A549 (cell line): Measurements from ENCODE around the gene MAP1S. TPM values are rescaled to one million over a fixed set of nuclear protein-coding genes. Genes with fewer than 3 reads are reported as not detected.
A peak's percentile ranks its signal among the peaks of the same experiment; 100 is the strongest.

Experiments used
- ATAC-seq, 2 experiments: fragments of 200-7000 bp in 1 of 2; fragments of >200 bp in 1 of 2; cut with Nextera tagmentation in 1 of 2; cut with Tn5 transposase in 1 of 2; 3 replicates each; pipeline versions ENCODE4 v1.8.0 to v1.9.1; 2018 to 2020; ENCODE audit warnings: mild to moderate bottlenecking in 1 of 2, moderate library complexity in 1 of 2
- CTCF ChIA-PET: fragments of 300-600 bp; sonication (Branson Sonifier 250); formaldehyde crosslinking; extraction: SDS; loops from one replicate; lab custom pipeline; 2021; ENCODE audit warnings: antibody characterized with exemption, inconsistent platforms; lab: Yijun Ruan, JAX
- POLR2A ChIA-PET: fragments of 350-600 bp; formaldehyde crosslinking; extraction: SDS; loops from one replicate; lab custom pipeline; 2021; ENCODE audit warnings: antibody characterized with exemption, inconsistent platforms; lab: Yijun Ruan, JAX
- DNase-seq, 2 experiments: peaks; one replicate each; pipeline versions ENCODE4 v3.0.0 to v3.0.0-alpha.2; 2011 to 2016; ENCODE audit warnings: low read depth in 1 of 2, low spot score in 1 of 2
- FAIRE-seq: peaks from 2 replicates; lab custom pipeline; 2011; peaks lifted over from hg19 to GRCh38; lab: Jason Lieb, UNC
- H3K27ac ChIP-seq, 2 experiments: fragments of >200 bp; sonication (Bioruptor Twin); formaldehyde crosslinking; 3 replicates each; pipeline ENCODE4 v1.5.1; 2016 to 2017
- H3K4me1 ChIP-seq: fragments of >200 bp; sonication (Bioruptor Twin); formaldehyde crosslinking; 3 replicates; pipeline ENCODE4 v1.6.1; 2016
- H3K4me2 ChIP-seq: fragments of >200 bp; sonication (Bioruptor Twin); formaldehyde crosslinking; 3 replicates; pipeline ENCODE4 v1.6.1; 2016
- H3K4me3 ChIP-seq: fragments of >200 bp; sonication (Bioruptor Twin); formaldehyde crosslinking; 3 replicates; pipeline ENCODE4 v1.5.1; 2016
- H3K9me3 ChIP-seq: fragments of >200 bp; sonication (Bioruptor Twin); formaldehyde crosslinking; 3 replicates; pipeline ENCODE4 v1.6.1; 2016
- ATOH8 ChIP-seq: fragments of 250-450 bp; sonication (Bioruptor Pico); IDR thresholded peaks from 2 replicates; pipeline ENCODE4 v1.5.0; 2020; ENCODE audit warnings: low read depth, mild to moderate bottlenecking, moderate library complexity
- CEBPB ChIP-seq, 2 experiments: fragments of >200 bp in 1 of 2; sonication (Bioruptor Twin) in 1 of 2; formaldehyde crosslinking in 1 of 2; IDR thresholded peaks; 2 replicates each; pipeline ENCODE4 v1.6.1; 2012 to 2016
- CHD2 ChIP-seq: fragments of 150-350 bp; IDR thresholded peaks from 2 replicates; pipeline ENCODE4 v1.6.1; 2014; ENCODE audit warnings: low read length; ENCODE audit not compliant: partially characterized antibody
- EHMT2 ChIP-seq: fragments of 200-600 bp; sonication (generic); IDR thresholded peaks from 2 replicates; pipeline ENCODE4 v1.6.1; 2016; ENCODE audit warnings: antibody characterized with exemption, low read depth, mild to moderate bottlenecking, moderate library complexity
- ESRRA ChIP-seq: fragments of 150-350 bp; IDR thresholded peaks from 2 replicates; pipeline ENCODE4 v1.6.1; 2014; ENCODE audit warnings: mild to moderate bottlenecking, low read length, borderline replicate concordance
- FOSB ChIP-seq: fragments of 250-450 bp; sonication (Bioruptor Pico); IDR thresholded peaks from 2 replicates; pipeline ENCODE4 v1.5.0; 2020; ENCODE audit warnings: mild to moderate bottlenecking, moderate library complexity
- HDAC2 ChIP-seq: fragments of 200-600 bp; sonication (generic); IDR thresholded peaks from 2 replicates; pipeline ENCODE4 v1.6.1; 2016
- HES2 ChIP-seq: fragments of >200 bp; sonication (Bioruptor Twin); formaldehyde crosslinking; IDR thresholded peaks from 2 replicates; pipeline ENCODE4 v1.6.1; 2016
- HOXA7 ChIP-seq: fragments of 250-450 bp; sonication (Bioruptor Pico); IDR thresholded peaks from 2 replicates; pipeline ENCODE4 v1.5.0; 2020; ENCODE audit warnings: mild to moderate bottlenecking, moderate library complexity
- JUN ChIP-seq, 2 experiments: fragments of >200 bp; sonication (Bioruptor Twin); formaldehyde crosslinking; IDR thresholded peaks; 2 replicates in 1 of 2; 3 replicates in 1 of 2; pipeline ENCODE4 v1.6.1; 2016 to 2017
- JUNB ChIP-seq: fragments of >200 bp; sonication (Bioruptor Twin); formaldehyde crosslinking; IDR thresholded peaks from 2 replicates; pipeline ENCODE4 v1.6.1; 2016
- KDM5A ChIP-seq: fragments of 200-600 bp; sonication (generic); IDR thresholded peaks from 2 replicates; pipeline ENCODE4 v1.6.1; 2016; ENCODE audit warnings: antibody characterized with exemption, mild to moderate bottlenecking
- MAFK ChIP-seq: fragments of 450-650 bp; IDR thresholded peaks from 2 replicates; pipeline ENCODE4 v1.6.1; 2014; ENCODE audit not compliant: partially characterized antibody
- MAX ChIP-seq: IDR thresholded peaks from 2 replicates; pipeline ENCODE4 v1.6.1; 2012
- MYC ChIP-seq: IDR thresholded peaks from 2 replicates; pipeline ENCODE4 v1.6.1; 2012; ENCODE audit warnings: mild to moderate bottlenecking, inconsistent platforms, low read length, improper control_type of control experiment, borderline replicate concordance
- NR3C1 ChIP-seq: fragments of >200 bp; sonication (Bioruptor Twin); formaldehyde crosslinking; IDR thresholded peaks from 3 replicates; pipeline ENCODE4 v1.6.1; 2017
- PBX3 ChIP-seq: IDR thresholded peaks from 2 replicates; pipeline ENCODE4 v1.6.1; 2012
- PHF8 ChIP-seq: fragments of 200-600 bp; sonication (generic); IDR thresholded peaks from 2 replicates; pipeline ENCODE4 v1.6.1; 2016; ENCODE audit warnings: low read depth, mild to moderate bottlenecking, antibody characterized with exemption, moderate library complexity, borderline replicate concordance
- POLR2AphosphoS2 ChIP-seq: conservative IDR thresholded peaks from 2 replicates; pipeline ENCODE4 v1.6.1; 2012; ENCODE audit warnings: low read length, improper control_type of control experiment, inconsistent platforms
- RARB ChIP-seq: fragments of 250-450 bp; sonication (Bioruptor Pico); IDR thresholded peaks from 2 replicates; pipeline ENCODE4 v1.8.0; 2021; ENCODE audit warnings: mild to moderate bottlenecking, moderate library complexity
- REST ChIP-seq: fragments of 200-600 bp; sonication (generic); IDR thresholded peaks from 2 replicates; pipeline ENCODE4 v1.6.1; 2016; ENCODE audit warnings: antibody characterized with exemption, mild to moderate bottlenecking, moderate library complexity
- RFX5 ChIP-seq: fragments of 450-650 bp; IDR thresholded peaks from 2 replicates; pipeline ENCODE4 v1.7.1; 2014; ENCODE audit warnings: antibody characterized with exemption, mild to moderate bottlenecking, moderate library complexity
- TFCP2L1 ChIP-seq: fragments of 250-450 bp; sonication (Bioruptor Pico); IDR thresholded peaks from 2 replicates; pipeline ENCODE4 v1.5.0; 2021; ENCODE audit warnings: mild to moderate bottlenecking
- TP53 ChIP-seq: fragments of 250-450 bp; sonication (Bioruptor Pico); IDR thresholded peaks from 2 replicates; pipeline ENCODE4 v1.5.0; 2021; ENCODE audit warnings: mild to moderate bottlenecking, moderate library complexity
- ZC3H11A ChIP-seq: fragments of 450-650 bp; IDR thresholded peaks from 2 replicates; pipeline ENCODE4 v1.6.1; 2014; ENCODE audit warnings: antibody characterized with exemption, mild to moderate bottlenecking
- ZFP36 ChIP-seq: fragments of 450-650 bp; IDR thresholded peaks from 2 replicates; pipeline ENCODE4 v1.6.1; 2014; ENCODE audit warnings: borderline replicate concordance; ENCODE audit not compliant: partially characterized antibody
- WGBS: methylation state at CpG from one replicate; pipeline ENCODE4 v1.1.6; 2017; ENCODE audit errors: missing lambda C conversion rate; 5-methylcytosine and 5-hydroxymethylcytosine counted together
- polyA plus RNA-seq, 4 experiments: library from polyadenylated mRNA; depleted of rRNA in 3 of 4; stranded (reverse); fragments of >200 nt; fragmentation: RNase III in 1 of 4; extraction: RNeasy Plus Mini Kit Qiagen cat#74134 plus additional on column Dnase treatment in 1 of 4; gene quantifications; 2 replicates in 3 of 4; 3 replicates in 1 of 4; pipeline ENCODE4 v1.2.3, GENCODE V29; 2011 to 2017

The MAP1S gene
- polyA plus RNA-seq, 2 of the 4 experiments (the other 2 are of a cell fraction), result 8.3 to 26.9 TPM

GRCh38 chr19:17719730-17720400, 585 bp downstream of the MAP1S start:
- peaks cover 14% of the 10 kb centered on the region for H3K4me1 ChIP-seq
- no peaks in the 10 kb centered on the region for H3K9me3 ChIP-seq
- 10% methylated on average over 4 of the region's 38 CpGs for WGBS
- peak overlapping the region; percentile 98 to 100 for H3K27ac ChIP-seq
- FAIRE-seq (no peak), DNase-seq (no peak), ATAC-seq (no peak; a peak in 1 of 6 replicates)
- H3K4me3 ChIP-seq, result peak overlapping the region; percentile 99
- TF ChIP-seq FOSB (no peak), HDAC2 (no peak), EHMT2 (no peak), ZC3H11A (no peak), CEBPB (IDR thresholded peaks at IDR 0.05) (no peak), NR3C1 (no peak), HES2 (no peak), ZFP36 (no peak), TP53 (no peak), MAX (no peak), RFX5 (no peak), POLR2AphosphoS2 (no peak), JUN (IDR thresholded peaks at IDR 0.05) (no peak)
- ChIA-PET CTCF (interaction anchor here (0.6 to 1.2 kb wide), 6 partner anchors 17 to 140 kb away, joined by 3 to 5 read pairs (median 3); partner anchors contain the start of gene RPL18A), POLR2A (interaction anchor here (0.6 to 1.3 kb wide), 4 partner anchors 18 to 114 kb away, joined by 3 to 7 read pairs (median 4); no protein-coding TSS in a partner anchor)
- H3K4me2 ChIP-seq, result peak overlapping the region; percentile 97

GRCh38 chr19:17720440-17720839, 1.2 kb downstream of the MAP1S start:
- POLR2A ChIA-PET, result interaction anchor here (1.3 kb wide), 1 partner anchor 18 kb away, joined by 4 read pairs; no protein-coding TSS in a partner anchor
- DNase-seq, result no peak
- CTCF ChIA-PET, result interaction anchor here (0.9 to 1.2 kb wide), 3 partner anchors 17 to 114 kb away, joined by 3 read pairs; no protein-coding TSS in a partner anchor
- peak overlapping the region; percentile 99 for H3K4me3 ChIP-seq
- 34% methylated on average over 6 of the region's 7 CpGs for WGBS
- TF ChIP-seq JUNB, result no peak
- TF ChIP-seq CEBPB (IDR thresholded peaks at IDR 0.05), result no peak
- no peak for TF ChIP-seq RFX5
- no peak for TF ChIP-seq HES2
- no peak for TF ChIP-seq HOXA7 (CRISPR knock-in tag)
- TF ChIP-seq MYC, result no peak
- TF ChIP-seq REST, result no peak
- TF ChIP-seq RARB (CRISPR knock-in tag), result no peak
- no peak for TF ChIP-seq ZC3H11A
- no peak for TF ChIP-seq ESRRA
- no peak for TF ChIP-seq NR3C1
- no peak for TF ChIP-seq KDM5A
- TF ChIP-seq TFCP2L1 (CRISPR knock-in tag), result no peak
- no peak for TF ChIP-seq ATOH8
- no peak for TF ChIP-seq PHF8
- TF ChIP-seq PBX3, result no peak
- TF ChIP-seq MAFK, result no peak
- no peak for TF ChIP-seq CHD2
- H3K9me3 ChIP-seq, result no peaks in the 10 kb centered on the region
- no peak for FAIRE-seq
- peak overlapping the region; percentile 97 for H3K4me2 ChIP-seq
- H3K27ac ChIP-seq, result peak overlapping the region; percentile 98 to 100
- H3K4me1 ChIP-seq, result peaks cover 14% of the 10 kb centered on the region
- no peak for ATAC-seq
